Midbrain (tissue), 1 donor: ENCODE results near the gene TNS3.

Experiments used
- DNase-seq: peaks from one replicate; lab custom pipeline; 2025; lab: John Stamatoyannopoulos, UW

Gene TNS3

GRCh38 chr7:47303695-47304453 lies 278.0 kb downstream of the TNS3 start:
- DNase-seq: no peak

GRCh38 chr7:47303014-47303694 lies 278.8 kb downstream of the TNS3 start:
- no peak for DNase-seq

- peak; percentile 38 for DNase-seq
Observed at GRCh38 chr7:47302560-47302959, 279.4 kb downstream of the TNS3 start.

GRCh38 chr7:47301657-47302295 lies 280.1 kb downstream of the TNS3 start:
- DNase-seq: no peak

- no peak for DNase-seq
Observed at GRCh38 chr7:47301105-47301477, 280.8 kb downstream of the TNS3 start.

GRCh38 chr7:47300472-47301104 lies 281.3 kb downstream of the TNS3 start:
- DNase-seq: peak; percentile 49

- no peak for DNase-seq
Observed at GRCh38 chr7:47299496-47299895, 282.4 kb downstream of the TNS3 start.

GRCh38 chr7:47298636-47299035 lies 283.3 kb downstream of the TNS3 start:
- no peak for DNase-seq

GRCh38 chr7:47297120-47297519 lies 284.8 kb downstream of the TNS3 start:
- no peak for DNase-seq

- no peak for DNase-seq
Observed at GRCh38 chr7:47295606-47296005, 286.3 kb downstream of the TNS3 start.

- DNase-seq: no peak
Observed at GRCh38 chr7:47294556-47295222, 287.2 kb downstream of the TNS3 start.

GRCh38 chr7:47293884-47294555 lies 287.9 kb downstream of the TNS3 start:
- no peak for DNase-seq

- no peak for DNase-seq
Observed at GRCh38 chr7:47292832-47293309, 289.0 kb downstream of the TNS3 start.

GRCh38 chr7:47291461-47292081 lies 290.3 kb downstream of the TNS3 start:
- no peak for DNase-seq

- DNase-seq: no peak
Observed at GRCh38 chr7:47290867-47291266, 291.0 kb downstream of the TNS3 start.

GRCh38 chr7:47290466-47290865 lies 291.4 kb downstream of the TNS3 start:
- no peak for DNase-seq

GRCh38 chr7:47288060-47288459 lies 293.9 kb downstream of the TNS3 start:
- no peak for DNase-seq

GRCh38 chr7:47285860-47286491 lies 295.9 kb downstream of the TNS3 start:
- no peak for DNase-seq

- no peak for DNase-seq
Observed at GRCh38 chr7:47284691-47285635, 296.9 kb downstream of the TNS3 start.
